D721Med (cell line): ENCODE data around the gene IBA57.

Source experiments
- DNase-seq: peaks from one replicate; pipeline ENCODE4 v3.0.0; 2011; ENCODE audit warnings: low spot score; ENCODE audit not compliant: insufficient read length
- FAIRE-seq: peaks from 2 replicates; lab custom pipeline; 2011; peaks lifted over from hg19 to GRCh38; lab: Jason Lieb, UNC
- CTCF ChIP-seq: IDR thresholded peaks from 2 replicates; pipeline ENCODE4 v1.5.1; 2012; ENCODE audit warnings: mild to moderate bottlenecking, control low read depth; ENCODE audit not compliant: insufficient read depth; ENCODE audit errors: missing control alignments

The IBA57 gene

GRCh38 chr1:228178737-228179684 lies 13.4 kb downstream of the IBA57 start:
- no peak for TF ChIP-seq CTCF
- FAIRE-seq (no peak), DNase-seq (no peak)

GRCh38 chr1:228180271-228180958 lies 14.8 kb downstream of the IBA57 start:
- DNase-seq: no peak
- peak; percentile 34 for TF ChIP-seq CTCF
- no peak for FAIRE-seq

GRCh38 chr1:228180959-228181644 lies 15.5 kb downstream of the IBA57 start:
- no peak for TF ChIP-seq CTCF
- DNase-seq: no peak

GRCh38 chr1:228181645-228182034 lies 16.0 kb downstream of the IBA57 start:
- no peak for FAIRE-seq
- DNase-seq: no peak
- TF ChIP-seq CTCF: no peak

More at GRCh38 chr1:228180959-228181644, 15.5 kb downstream of the IBA57 start:
- no peak for FAIRE-seq

- no peak for TF ChIP-seq CTCF
- DNase-seq: no peak
- no peak for FAIRE-seq
These were observed 16.9 kb downstream of the IBA57 start for GRCh38 chr1:228182296-228183030.

GRCh38 chr1:228184152-228184551 lies 18.5 kb downstream of the IBA57 start:
- DNase-seq (no peak), FAIRE-seq (no peak)
- no peak for TF ChIP-seq CTCF
